ENCODE measurements around the gene ABCB6. TPM values are rescaled to one million over a fixed set of nuclear protein-coding genes. Genes with fewer than 3 reads are reported as not detected.
A peak's percentile ranks its signal among the peaks of the same experiment; 100 is the strongest.

Gene ABCB6
- total RNA-seq, 1 donor from 2014 or later: 46.1 TPM

- FAIRE-seq (peak; percentile 81), DNase-seq (ENCODE audit: low read depth) (no peak)
- H3K36me3 ChIP-seq (ENCODE audit: control insufficient read depth, insufficient read depth, low read length): peaks cover 2% of the 10 kb centered on the region
- H3K4me3 ChIP-seq (ENCODE audit: low read depth, low read length): no peak overlapping the region
- TF ChIP-seq CTCF (IDR thresholded peaks at IDR 0.05; ENCODE audit: insufficient read depth, low read length, severe bottlenecking): no peak
- H3K27me3 ChIP-seq (ENCODE audit: control insufficient read depth, insufficient read depth, low read length): no peaks in the 10 kb centered on the region
Observed at GRCh38 chr2:219167997-219168396, 50.8 kb downstream of the ABCB6 start.

GRCh38 chr2:219165058-219165911, 53.5 kb downstream of the ABCB6 start:
- no peak for TF ChIP-seq CTCF (IDR thresholded peaks at IDR 0.05; ENCODE audit: insufficient read depth, low read length, severe bottlenecking)
- Histone ChIP-seq H3K27me3 (ENCODE audit: control insufficient read depth, insufficient read depth, low read length) (no peaks in the 10 kb centered on the region), H3K4me3 (ENCODE audit: low read depth, low read length) (no peak overlapping the region), H3K36me3 (ENCODE audit: control insufficient read depth, insufficient read depth, low read length) (no peaks in the 10 kb centered on the region)
- DNase-seq (ENCODE audit: low read depth) (no peak), FAIRE-seq (no peak)

- FAIRE-seq (no peak), DNase-seq (ENCODE audit: low read depth) (no peak)
- Histone ChIP-seq H3K27me3 (ENCODE audit: control insufficient read depth, insufficient read depth, low read length) (no peaks in the 10 kb centered on the region), H3K4me3 (ENCODE audit: low read depth, low read length) (no peak overlapping the region), H3K36me3 (ENCODE audit: control insufficient read depth, insufficient read depth, low read length) (no peaks in the 10 kb centered on the region)
- no peak for TF ChIP-seq CTCF (IDR thresholded peaks at IDR 0.05; ENCODE audit: insufficient read depth, low read length, severe bottlenecking)
Observed at GRCh38 chr2:219163156-219163555, 55.6 kb downstream of the ABCB6 start.

- TF ChIP-seq CTCF (IDR thresholded peaks at IDR 0.05; ENCODE audit: insufficient read depth, low read length, severe bottlenecking): no peak
- FAIRE-seq (no peak), DNase-seq (ENCODE audit: low read depth) (no peak)
- H3K36me3 ChIP-seq (ENCODE audit: control insufficient read depth, insufficient read depth, low read length): no peaks in the 10 kb centered on the region
- H3K4me3 ChIP-seq (ENCODE audit: low read depth, low read length): peak overlapping the region; percentile 62
- no peaks in the 10 kb centered on the region for H3K27me3 ChIP-seq (ENCODE audit: control insufficient read depth, insufficient read depth, low read length)
Observed at GRCh38 chr2:219161097-219161496, 57.7 kb downstream of the ABCB6 start.

- FAIRE-seq (no peak), DNase-seq (ENCODE audit: low read depth) (peak; percentile 80)
- H3K4me3 ChIP-seq (ENCODE audit: low read depth, low read length): peak within 1 kb of the TSS; percentile 62
- H3K36me3 ChIP-seq (ENCODE audit: control insufficient read depth, insufficient read depth, low read length): no peaks in the 10 kb centered on the region
- TF ChIP-seq CTCF (IDR thresholded peaks at IDR 0.05; ENCODE audit: insufficient read depth, low read length, severe bottlenecking): peak; percentile 99
- no peaks in the 10 kb centered on the region for H3K27me3 ChIP-seq (ENCODE audit: control insufficient read depth, insufficient read depth, low read length)
Observed at GRCh38 chr2:219160186-219161017, 58.4 kb downstream of the ABCB6 start, which contains the start of gene NHEJ1. TSS of gene NHEJ1 (minus strand) at chr2:219160815. CDS start at chr2:219158362, 2,453 bp downstream.

Other genes with a start within 250 kb of the ABCB6 start
- not detected in 2 replicates for gene FEV, start 233.8 kb downstream of the ABCB6 start, total RNA-seq
- not detected in 2 replicates for gene CRYBA2, start 225.5 kb downstream of the ABCB6 start, total RNA-seq
- not detected in 2 replicates for gene CFAP65, start 177.4 kb downstream of the ABCB6 start, total RNA-seq
- gene IHH, start 158.0 kb downstream of the ABCB6 start, total RNA-seq: not detected in 2 replicates
- 10.2 and 22.1 TPM in 2 replicates for gene NHEJ1, start 58.1 kb downstream of the ABCB6 start, total RNA-seq
- gene SLC23A3, start 48.9 kb downstream of the ABCB6 start, total RNA-seq: 1.3 and 1.9 TPM in 2 replicates
- 44.2 and 54.5 TPM in 2 replicates for gene CNPPD1, start 42.0 kb downstream of the ABCB6 start, total RNA-seq
- gene RETREG2, start 40.7 kb downstream of the ABCB6 start, total RNA-seq: 57.4 and 110 TPM in 2 replicates
- gene ZFAND2B, start 12.2 kb downstream of the ABCB6 start, total RNA-seq: 55.4 and 59.8 TPM in 2 replicates
- 26.3 and 36.4 TPM in 2 replicates for gene ATG9A, start 10.7 kb upstream of the ABCB6 start, total RNA-seq
- 46.3 and 48.9 TPM in 2 replicates for gene ANKZF1, start 10.8 kb upstream of the ABCB6 start, total RNA-seq
- gene GLB1L, start 26.5 kb upstream of the ABCB6 start, total RNA-seq: 3.7 and 4.7 TPM in 2 replicates
- gene STK16, start 26.5 kb upstream of the ABCB6 start, total RNA-seq: 48.3 and 50.8 TPM in 2 replicates
- not detected in 2 replicates for gene TUBA4B, start 34.3 kb upstream of the ABCB6 start, total RNA-seq
- 47.9 and 68.7 TPM in 2 replicates for gene TUBA4A, start 35.0 kb upstream of the ABCB6 start, total RNA-seq
- gene DNAJB2, start 60.4 kb upstream of the ABCB6 start, total RNA-seq: 57.6 and 60.0 TPM in 2 replicates
- gene PTPRN, start 90.4 kb upstream of the ABCB6 start, total RNA-seq: 0.13 and 1.3 TPM in 2 replicates
- gene RESP18, start 113.8 kb upstream of the ABCB6 start, total RNA-seq: not detected in 2 replicates
- gene DNPEP, start 169.0 kb upstream of the ABCB6 start, total RNA-seq: 50.8 and 60.4 TPM in 2 replicates
- not detected in 2 replicates for gene DES, start 199.4 kb upstream of the ABCB6 start, total RNA-seq
- gene SPEG, start 215.9 kb upstream of the ABCB6 start, total RNA-seq: 1.8 and 2.4 TPM in 2 replicates

Data from bronchial epithelial cell (primary cell).